Small intestine (tissue), 7 donors: ENCODE results near the gene ALKBH3. TPM values are rescaled to one million over a fixed set of nuclear protein-coding genes. Genes with fewer than 3 reads are reported as not detected.

Experiments
- DNase-seq, 2 donors: peaks; one replicate each; pipeline versions ENCODE4 v3.0.0 to v3.0.0-alpha.2; 2013
- FAIRE-seq: peaks from 2 replicates; lab custom pipeline; 2012; peaks lifted over from hg19 to GRCh38; lab: Jason Lieb, UNC
- H3K27ac ChIP-seq, 3 donors: one replicate each; pipeline ENCODE4 v1.5.1; 2013; ENCODE audit warnings: low read length in 2 of 3, mild to moderate bottlenecking in 2 of 3, control low read depth in 1 of 3, inconsistent platforms in 1 of 3, low read depth in 1 of 3, moderate library complexity in 1 of 3
- H3K27me3 ChIP-seq, 3 donors: one replicate each; pipeline ENCODE4 v1.6.1; 2013; ENCODE audit warnings: low read length in 3 of 3, inconsistent platforms in 1 of 3; ENCODE audit not compliant: control insufficient read depth in 3 of 3, insufficient read depth in 3 of 3
- H3K36me3 ChIP-seq, 3 donors: one replicate each; pipeline ENCODE4 v1.6.1; 2013; ENCODE audit warnings: low read length in 3 of 3, inconsistent platforms in 1 of 3, low read depth in 1 of 3, mild to moderate bottlenecking in 1 of 3, moderate library complexity in 1 of 3; ENCODE audit not compliant: control insufficient read depth in 3 of 3, insufficient read depth in 2 of 3
- H3K4me1 ChIP-seq, 3 donors: one replicate each; pipeline ENCODE4 v1.6.1; 2013; ENCODE audit warnings: low read length in 2 of 3, inconsistent platforms in 1 of 3, low read depth in 1 of 3, mild to moderate bottlenecking in 1 of 3, moderate library complexity in 1 of 3; ENCODE audit not compliant: control insufficient read depth in 3 of 3, insufficient read depth in 2 of 3
- H3K4me3 ChIP-seq, 3 donors: one replicate each; pipeline ENCODE4 v1.5.1; 2013; ENCODE audit warnings: low read length in 3 of 3, control low read depth in 1 of 3, inconsistent platforms in 1 of 3, low read depth in 1 of 3, mild to moderate bottlenecking in 1 of 3, moderate library complexity in 1 of 3
- H3K9me3 ChIP-seq, 2 donors: one replicate each; pipeline ENCODE4 v1.6.1; 2013; ENCODE audit warnings: low read depth in 1 of 2, low read length in 1 of 2; ENCODE audit not compliant: control insufficient read depth in 2 of 2, insufficient read depth in 1 of 2
- WGBS, 3 donors: extraction: QIAGEN DNeasy Blood & Tissue Kit; methylation state at CpG; one replicate each; pipeline ENCODE4 v1.1.7; 2013; 5-methylcytosine and 5-hydroxymethylcytosine counted together
- polyA plus RNA-seq, 4 donors: library from polyadenylated mRNA; stranded (reverse) in 3 of 4; unstranded in 1 of 4; fragments of 200-250 nt in 3 of 4; fragments of 120-200 nt in 1 of 4; gene quantifications; one replicate each; pipeline versions ENCODE4 v1.2.1 to v1.2.3, GENCODE V29; 2013
- donor health status: healthy with polysubstance abuse.
- donor health status: control.
- donor health status: control.
- donor health status: Bipolar disorder and iron deficiency.
- donor health status: healthy.

The ALKBH3 gene
- polyA plus RNA-seq, 4 donors, result 29.7 to 40.3 (median 34.6) TPM

DNA sequence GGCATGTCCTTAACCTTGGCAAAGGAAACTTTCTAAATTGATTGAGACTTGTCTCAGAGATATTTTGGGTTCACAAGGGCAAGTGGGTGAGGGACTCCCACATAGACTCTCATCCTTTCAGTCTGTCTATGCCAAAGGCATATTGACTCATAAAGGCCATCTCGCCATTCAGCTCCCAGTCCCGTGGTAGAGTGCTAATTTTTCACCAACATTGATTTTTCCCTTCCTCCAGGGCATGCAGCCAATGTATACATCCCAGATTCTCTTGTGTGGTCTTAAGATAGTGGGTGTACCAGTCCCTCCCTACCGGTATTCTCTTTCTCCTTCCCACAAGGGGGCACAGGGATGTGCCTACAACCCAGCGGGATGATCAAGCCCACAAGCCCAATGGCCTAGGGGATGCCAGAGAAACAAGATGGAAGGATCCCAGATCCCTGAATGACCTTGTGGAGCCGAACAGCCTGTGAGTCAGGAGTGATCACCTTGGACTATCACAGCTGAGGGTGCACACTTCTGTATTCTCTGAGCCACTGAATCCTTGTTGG is 69.8 kb downstream of the ALKBH3 start:
- FAIRE-seq (no peak), DNase-seq (no peak)

DNA sequence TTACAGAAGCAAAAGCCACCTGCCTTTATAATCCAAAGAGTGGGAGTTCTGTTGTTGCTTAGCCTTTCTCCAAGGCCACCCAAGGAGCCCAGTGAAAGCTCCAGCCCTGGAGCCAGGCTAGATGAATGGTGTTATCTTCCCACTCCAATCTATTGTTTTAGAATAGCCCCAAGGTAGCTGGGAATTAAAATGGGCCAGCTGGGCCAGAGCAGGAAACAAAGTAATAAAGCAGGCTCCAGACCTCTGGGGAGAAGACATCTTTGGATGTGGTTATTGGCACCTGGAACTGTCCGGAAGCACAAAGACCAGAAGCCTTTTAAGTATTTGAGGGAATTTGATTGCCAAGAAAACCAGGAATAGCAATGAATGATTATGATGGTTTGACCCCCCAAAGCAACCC is 70.6 kb downstream of the ALKBH3 start:
- WGBS, 3 donors, result 85 to 91% (median 87%) methylated on average over 1 of the region's 1 CpG
- no peaks in the 10 kb centered on the region for H3K36me3 ChIP-seq
- H3K27me3 ChIP-seq, result peaks cover 0 to 31% (median 0%) of the 10 kb centered on the region in 3 donors
- no peaks in the 10 kb centered on the region for H3K4me1 ChIP-seq
- DNase-seq (no peak), FAIRE-seq (no peak)
- H3K9me3 ChIP-seq, result peaks cover 0 to 5% of the 10 kb centered on the region in 2 donors
- H3K4me3 ChIP-seq, result no peak overlapping the region
- H3K27ac ChIP-seq, result no peak overlapping the region

More for the DNA sequence above, 69.8 kb downstream of the ALKBH3 start:
- Histone ChIP-seq H3K36me3 (peaks cover 0 to 4% (median 0%) of the 10 kb centered on the region in 3 donors), H3K27me3 (peaks cover 0 to 35% (median 0%) of the 10 kb centered on the region in 3 donors), H3K27ac (no peak overlapping the region), H3K4me3 (no peak overlapping the region), H3K4me1 (no peaks in the 10 kb centered on the region), H3K9me3 (peaks cover 0 to 5% of the 10 kb centered on the region in 2 donors)
- WGBS, 3 donors, result 50 to 71% (median 54%) methylated on average over 5 of the region's 5 CpGs

DNA sequence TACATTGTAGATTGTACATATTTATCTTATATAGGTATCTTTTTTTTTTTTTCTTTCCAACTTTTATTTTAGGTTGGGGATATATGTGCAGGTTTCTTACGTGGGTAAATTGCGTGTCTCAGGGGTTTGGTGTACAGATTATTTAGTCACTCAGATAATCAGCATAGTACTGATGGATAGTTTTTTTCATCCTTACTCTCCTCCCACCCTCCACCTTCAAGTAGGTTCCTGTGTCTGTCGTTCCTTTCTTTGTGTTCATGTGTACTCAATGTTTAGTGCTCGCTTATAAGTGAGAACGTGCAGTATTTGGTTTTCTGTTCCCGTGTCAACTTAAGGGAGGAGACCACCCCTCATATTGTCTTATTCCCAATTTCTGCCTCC is 71.4 kb downstream of the ALKBH3 start:
- peaks cover 0 to 26% (median 0%) of the 10 kb centered on the region in 3 donors for H3K27me3 ChIP-seq
- DNase-seq, result no peak
- no peaks in the 10 kb centered on the region for H3K4me1 ChIP-seq
- peaks cover 0 to 5% of the 10 kb centered on the region in 2 donors for H3K9me3 ChIP-seq
- WGBS, 3 donors, result 84 to 89% (median 87%) methylated on average over 6 of the region's 6 CpGs
- no peak for FAIRE-seq
- H3K27ac ChIP-seq, result no peak overlapping the region
- H3K36me3 ChIP-seq, result no peaks in the 10 kb centered on the region
- no peak overlapping the region for H3K4me3 ChIP-seq

DNA sequence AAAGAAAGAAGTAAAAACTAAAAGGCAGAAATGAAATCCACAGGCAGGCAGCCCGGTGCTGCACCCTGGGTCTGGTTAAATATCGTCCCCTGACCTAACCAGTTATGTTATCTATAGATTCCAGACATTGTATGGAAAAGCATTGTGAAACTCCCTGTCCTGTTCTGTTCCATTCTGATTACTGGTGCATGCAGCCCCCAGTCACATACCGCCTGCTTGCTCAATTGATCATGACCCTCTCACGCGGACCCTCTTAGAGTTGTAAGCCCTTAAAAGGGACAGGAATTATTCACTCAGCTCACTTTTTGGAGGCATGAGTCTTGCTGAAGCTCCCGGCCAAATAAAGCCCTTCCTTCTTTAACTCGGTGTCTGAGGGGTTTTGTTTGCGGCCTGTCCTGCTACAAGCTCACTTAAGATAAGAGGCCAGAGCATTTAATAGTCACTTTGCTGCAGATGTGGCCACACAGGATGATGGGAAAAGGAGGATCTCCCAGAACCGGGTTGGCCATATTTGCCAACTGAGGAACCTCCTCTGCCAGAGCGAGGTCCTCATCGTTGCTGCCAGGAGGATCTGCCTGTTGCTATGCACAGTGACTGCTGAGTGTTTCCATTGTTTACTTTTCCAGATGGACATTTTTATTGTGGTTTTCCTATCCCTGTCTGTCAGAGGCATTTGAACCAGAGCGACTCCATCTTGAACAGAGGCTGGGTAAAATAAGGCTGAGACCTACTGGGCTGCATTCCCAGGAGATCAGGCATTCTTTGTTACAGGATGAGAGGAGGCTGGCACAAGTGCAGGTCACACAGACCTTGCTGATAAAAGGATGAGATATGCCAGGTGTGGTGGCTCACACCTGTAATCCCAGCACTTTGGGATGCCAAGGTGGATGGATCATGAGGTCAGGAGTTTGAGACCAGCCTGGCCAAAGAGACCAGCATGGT is 72.0 kb downstream of the ALKBH3 start:
- no peak overlapping the region for H3K27ac ChIP-seq
- FAIRE-seq, result no peak
- DNase-seq, result no peak
- 75 to 85% (median 80%) methylated on average over 12 of the region's 12 CpGs for WGBS, 3 donors
- peaks cover 0 to 5% of the 10 kb centered on the region in 2 donors for H3K9me3 ChIP-seq
- peaks cover 0 to 21% (median 0%) of the 10 kb centered on the region in 3 donors for H3K27me3 ChIP-seq
- no peaks in the 10 kb centered on the region for H3K4me1 ChIP-seq
- H3K36me3 ChIP-seq, result no peaks in the 10 kb centered on the region
- H3K4me3 ChIP-seq, result no peak overlapping the region

DNA sequence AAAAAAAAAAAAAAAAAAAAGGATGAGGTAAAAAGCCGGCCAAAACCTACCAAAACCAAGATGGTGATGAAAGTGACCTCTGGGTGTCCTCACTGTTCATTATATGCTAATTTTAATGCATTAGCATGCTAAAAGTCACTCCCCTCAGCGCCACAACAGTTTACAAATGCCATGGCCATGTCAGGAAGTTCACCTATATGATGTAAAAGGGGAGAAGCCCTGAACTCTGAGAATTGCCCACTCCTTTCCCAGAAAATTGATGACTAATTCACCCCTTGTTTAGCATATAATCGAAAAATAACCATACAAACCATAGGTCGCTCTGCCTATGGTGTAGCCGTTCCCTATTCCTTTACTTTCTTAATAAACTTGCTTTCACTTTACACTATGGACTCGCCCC is 72.9 kb downstream of the ALKBH3 start:
- 84 to 90% (median 87%) methylated on average over 6 of the region's 6 CpGs for WGBS, 3 donors
- FAIRE-seq (no peak), DNase-seq (no peak)
- Histone ChIP-seq H3K4me1 (no peaks in the 10 kb centered on the region), H3K36me3 (no peaks in the 10 kb centered on the region), H3K27ac (no peak overlapping the region), H3K27me3 (peaks cover 0 to 15% (median 0%) of the 10 kb centered on the region in 3 donors), H3K9me3 (peaks cover 0 to 8% of the 10 kb centered on the region in 2 donors), H3K4me3 (no peak overlapping the region)

DNA sequence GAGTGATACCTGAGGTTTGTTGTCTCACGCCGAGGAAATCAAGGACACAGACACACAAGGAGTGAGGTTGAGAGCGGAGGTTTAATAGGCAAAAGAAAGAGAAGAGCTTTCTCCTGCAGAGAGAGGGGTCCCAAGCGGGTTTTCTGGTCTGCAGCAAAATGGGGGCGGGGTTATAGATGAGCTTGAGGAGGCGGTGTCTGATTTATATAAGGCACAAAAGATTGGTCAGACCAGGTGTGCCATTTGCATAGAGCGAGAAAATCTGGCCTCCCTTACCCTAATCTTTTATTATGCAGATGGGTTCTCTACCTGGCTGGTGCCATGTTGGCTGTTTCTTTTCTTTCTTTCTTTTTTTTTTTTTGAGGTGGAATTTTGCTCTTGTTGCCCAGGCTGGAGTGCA is 73.6 kb downstream of the ALKBH3 start:
- H3K4me3 ChIP-seq, result no peak overlapping the region
- no peaks in the 10 kb centered on the region for H3K4me1 ChIP-seq
- no peak for FAIRE-seq
- H3K9me3 ChIP-seq, result peaks cover 0 to 16% of the 10 kb centered on the region in 2 donors
- no peak for DNase-seq
- H3K27ac ChIP-seq, result no peak overlapping the region
- peaks cover 0 to 8% (median 0%) of the 10 kb centered on the region in 3 donors for H3K27me3 ChIP-seq
- WGBS, 3 donors, result 91 to 93% (median 91%) methylated on average over 7 of the region's 7 CpGs
- H3K36me3 ChIP-seq, result no peaks in the 10 kb centered on the region

DNA sequence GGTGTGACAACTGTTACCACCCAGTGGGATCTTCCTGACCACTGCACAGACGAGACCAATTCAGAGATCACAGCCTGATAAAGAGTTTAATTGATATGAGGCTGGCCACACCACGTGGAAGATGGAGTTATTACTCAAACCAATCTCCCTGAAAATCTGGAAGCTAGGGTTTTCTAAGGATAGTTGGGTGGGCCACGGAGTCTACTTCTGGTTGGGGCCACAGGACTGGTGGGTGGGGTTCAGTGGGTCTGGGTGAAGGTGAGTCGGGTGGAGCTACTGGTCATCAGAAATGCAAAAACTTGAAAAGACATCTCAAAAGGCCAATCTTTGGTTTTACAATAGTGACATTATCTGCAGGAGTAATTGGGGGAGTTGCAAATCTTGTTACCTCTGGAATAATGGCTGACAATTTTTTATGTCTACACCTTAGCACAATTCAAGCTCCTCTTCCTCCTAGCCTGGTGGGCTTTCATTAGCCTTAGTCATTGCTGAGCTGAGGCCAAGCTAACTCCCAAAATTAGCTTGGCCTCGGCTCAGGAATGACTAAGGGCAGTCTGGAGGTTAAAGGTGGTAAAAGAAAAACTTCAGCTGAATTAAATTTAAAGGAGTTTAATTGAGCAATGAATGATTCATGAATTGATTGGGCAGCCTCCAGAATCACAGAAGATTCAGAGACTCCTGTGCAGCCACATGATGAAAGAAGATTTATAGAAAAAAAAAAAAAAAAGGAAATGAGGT is 74.9 kb downstream of the ALKBH3 start:
- Histone ChIP-seq H3K9me3 (peaks cover 0 to 14% of the 10 kb centered on the region in 2 donors), H3K4me3 (no peak overlapping the region), H3K36me3 (no peaks in the 10 kb centered on the region), H3K27me3 (peaks cover 0 to 3% (median 0%) of the 10 kb centered on the region in 3 donors), H3K4me1 (no peaks in the 10 kb centered on the region), H3K27ac (no peak overlapping the region)
- FAIRE-seq (no peak), DNase-seq (no peak)
- whole genome bisulfite sequencing, 3 donors, result 52 to 68% (median 54%) methylated on average over 5 of the region's 5 CpGs

DNA sequence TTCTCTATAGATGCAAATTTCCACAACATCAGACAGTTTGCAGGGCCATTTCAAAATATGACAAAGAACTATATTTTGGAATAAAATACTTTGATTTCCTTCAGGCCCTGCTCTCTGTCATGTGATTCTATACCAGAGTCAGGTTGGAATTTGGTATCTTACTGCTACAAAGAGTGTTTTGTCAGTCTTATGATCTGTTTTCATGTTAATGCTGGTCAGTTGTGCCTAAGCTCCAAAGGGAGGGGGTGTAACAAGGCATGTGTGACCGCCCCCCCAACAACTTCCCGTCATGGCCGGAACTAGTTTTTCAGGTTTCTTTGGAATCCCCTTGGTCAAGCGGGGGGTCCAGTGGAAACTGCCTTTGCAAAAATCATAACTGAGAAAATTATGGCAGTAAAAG is 76.9 kb downstream of the ALKBH3 start:
- FAIRE-seq (no peak), DNase-seq (no peak)
- Histone ChIP-seq H3K27me3 (no peaks in the 10 kb centered on the region), H3K9me3 (peaks cover 0 to 12% of the 10 kb centered on the region in 2 donors), H3K4me1 (no peaks in the 10 kb centered on the region), H3K4me3 (no peak overlapping the region), H3K36me3 (no peaks in the 10 kb centered on the region), H3K27ac (no peak overlapping the region)
- 74 to 90% (median 84%) methylated on average over 4 of the region's 4 CpGs for WGBS, 3 donors
